Lower leg skin (tissue), 3 donors: ENCODE results near the gene GADD45A.

Source experiments
- POLR2A ChIP-seq, 2 donors: fragments of 450-650 bp; IDR thresholded peaks; one replicate each; pipeline ENCODE4 v1.6.1; 2016 to 2017; ENCODE audit warnings: antibody characterized with exemption in 2 of 2, mild to moderate bottlenecking in 1 of 2, moderate library complexity in 1 of 2
- TF ChIP-seq, protein P1 (sequence below), 3 donors: fragments of 450-650 bp; IDR thresholded peaks; one replicate each; pipeline ENCODE4 v1.5.1; 2016; ENCODE audit warnings: antibody characterized with exemption in 3 of 3, mild to moderate bottlenecking in 3 of 3, moderate library complexity in 2 of 3

DNA sequence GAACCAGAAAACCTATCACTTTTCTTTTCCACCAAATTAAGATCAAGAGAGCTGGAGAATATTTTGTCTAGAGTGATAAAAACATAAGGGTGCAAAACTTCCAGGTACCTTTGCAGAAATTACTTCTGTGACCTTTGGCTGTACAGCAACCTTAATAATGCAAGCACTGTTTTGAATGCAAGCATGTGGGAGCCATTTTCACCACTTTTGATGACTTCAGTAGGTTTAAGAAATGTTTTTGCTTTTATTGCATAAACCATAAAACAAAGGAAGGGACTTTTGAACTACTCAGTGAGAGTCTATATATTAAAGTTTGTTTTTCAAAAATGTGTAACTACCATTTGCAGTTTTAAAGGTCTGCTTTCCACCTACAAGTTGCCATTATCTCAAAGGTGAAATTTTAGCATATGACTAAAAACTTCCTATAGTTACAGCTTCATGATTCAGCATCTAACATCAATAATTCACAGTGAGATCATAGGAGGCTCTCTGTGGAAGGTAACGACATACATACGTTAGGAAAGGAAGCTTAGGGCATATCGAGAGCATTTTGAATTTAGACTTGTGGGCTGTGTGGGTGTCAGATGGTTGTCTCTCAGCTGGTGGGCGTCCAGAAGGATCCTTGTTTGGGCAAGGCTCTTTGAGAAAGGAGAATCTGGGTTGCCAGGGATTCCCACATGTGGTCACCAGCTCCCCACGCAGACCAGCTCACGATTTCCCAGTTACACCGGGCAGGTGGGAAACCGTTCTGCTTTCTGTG, 1.1 kb upstream of the GADD45A start:
- TF ChIP-seq, protein P1, sequence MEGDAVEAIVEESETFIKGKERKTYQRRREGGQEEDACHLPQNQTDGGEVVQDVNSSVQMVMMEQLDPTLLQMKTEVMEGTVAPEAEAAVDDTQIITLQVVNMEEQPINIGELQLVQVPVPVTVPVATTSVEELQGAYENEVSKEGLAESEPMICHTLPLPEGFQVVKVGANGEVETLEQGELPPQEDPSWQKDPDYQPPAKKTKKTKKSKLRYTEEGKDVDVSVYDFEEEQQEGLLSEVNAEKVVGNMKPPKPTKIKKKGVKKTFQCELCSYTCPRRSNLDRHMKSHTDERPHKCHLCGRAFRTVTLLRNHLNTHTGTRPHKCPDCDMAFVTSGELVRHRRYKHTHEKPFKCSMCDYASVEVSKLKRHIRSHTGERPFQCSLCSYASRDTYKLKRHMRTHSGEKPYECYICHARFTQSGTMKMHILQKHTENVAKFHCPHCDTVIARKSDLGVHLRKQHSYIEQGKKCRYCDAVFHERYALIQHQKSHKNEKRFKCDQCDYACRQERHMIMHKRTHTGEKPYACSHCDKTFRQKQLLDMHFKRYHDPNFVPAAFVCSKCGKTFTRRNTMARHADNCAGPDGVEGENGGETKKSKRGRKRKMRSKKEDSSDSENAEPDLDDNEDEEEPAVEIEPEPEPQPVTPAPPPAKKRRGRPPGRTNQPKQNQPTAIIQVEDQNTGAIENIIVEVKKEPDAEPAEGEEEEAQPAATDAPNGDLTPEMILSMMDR (IDR thresholded peaks at IDR 0.05): no peak
- TF ChIP-seq POLR2A (IDR thresholded peaks at IDR 0.05): no peak
